CD4-positive, alpha-beta T cell treated with Interleukin-15 for 4 hours (primary cell): ENCODE results near the gene UPF3A.
"Not testable (repeated sequence)": the region's sequence is repeated elsewhere in the genome, so short reads cannot be mapped to it uniquely, and the experiment has no call there.

Experiments used
- DNase-seq: peaks from one replicate; pipeline ENCODE4 v3.0.0-alpha.2; 2020; ENCODE audit warnings: low spot score

The UPF3A gene

GRCh38 chr13:114334305-114335053, 53.1 kb downstream of the UPF3A start:
- DNase-seq = no peak

GRCh38 chr13:114336457-114336856, 55.1 kb downstream of the UPF3A start:
- DNase-seq = not testable (repeated sequence)

- no peak for DNase-seq
Measured at GRCh38 chr13:114338959-114339358, 57.6 kb downstream of the UPF3A start.

GRCh38 chr13:114339857-114340534, 58.6 kb downstream of the UPF3A start:
- peak; percentile 62 for DNase-seq

GRCh38 chr13:114341003-114341777, 59.8 kb downstream of the UPF3A start:
- DNase-seq = no peak

- DNase-seq = not testable (repeated sequence)
Measured at GRCh38 chr13:114347256-114347655, 65.9 kb downstream of the UPF3A start.

- not testable (repeated sequence) for DNase-seq
Measured at GRCh38 chr13:114352763-114353162, 71.4 kb downstream of the UPF3A start.

- DNase-seq = not testable (repeated sequence)
Measured at GRCh38 chr13:114353382-114353781, 72.0 kb downstream of the UPF3A start.
